Panc1 (cell line): ENCODE results near the gene EPB41L4B.

Experiments
- POLR2AphosphoS5 ChIP-seq: IDR thresholded peaks from 2 replicates; pipeline ENCODE4 v1.6.1; 2012; ENCODE audit warnings: mild to moderate bottlenecking, low read depth, low read length, moderate library complexity
- SIN3A ChIP-seq: IDR thresholded peaks from 2 replicates; pipeline ENCODE4 v1.6.1; 2012; ENCODE audit warnings: low read depth, mild to moderate bottlenecking, low read length, moderate library complexity, borderline replicate concordance; ENCODE audit not compliant: insufficient read depth
- TCF7L2 ChIP-seq: IDR thresholded peaks from 2 replicates; pipeline ENCODE4 v1.6.1; 2011; ENCODE audit warnings: mild to moderate bottlenecking, low read depth, low read length, inconsistent platforms
- TF ChIP-seq, protein P1 (sequence below): fragments of 450-650 bp; IDR thresholded peaks from 2 replicates; pipeline ENCODE4 v1.5.1; 2017; ENCODE audit warnings: mild to moderate bottlenecking
- TF ChIP-seq, protein P2 (sequence below), 2 experiments: IDR thresholded peaks; 2 replicates each; pipeline ENCODE4 v1.6.1; 2011 to 2012; ENCODE audit warnings: low read depth in 2 of 2, control low read depth in 1 of 2, low read length in 1 of 2, mild to moderate bottlenecking in 1 of 2, moderate library complexity in 1 of 2; ENCODE audit not compliant: insufficient read depth in 1 of 2

DNA sequence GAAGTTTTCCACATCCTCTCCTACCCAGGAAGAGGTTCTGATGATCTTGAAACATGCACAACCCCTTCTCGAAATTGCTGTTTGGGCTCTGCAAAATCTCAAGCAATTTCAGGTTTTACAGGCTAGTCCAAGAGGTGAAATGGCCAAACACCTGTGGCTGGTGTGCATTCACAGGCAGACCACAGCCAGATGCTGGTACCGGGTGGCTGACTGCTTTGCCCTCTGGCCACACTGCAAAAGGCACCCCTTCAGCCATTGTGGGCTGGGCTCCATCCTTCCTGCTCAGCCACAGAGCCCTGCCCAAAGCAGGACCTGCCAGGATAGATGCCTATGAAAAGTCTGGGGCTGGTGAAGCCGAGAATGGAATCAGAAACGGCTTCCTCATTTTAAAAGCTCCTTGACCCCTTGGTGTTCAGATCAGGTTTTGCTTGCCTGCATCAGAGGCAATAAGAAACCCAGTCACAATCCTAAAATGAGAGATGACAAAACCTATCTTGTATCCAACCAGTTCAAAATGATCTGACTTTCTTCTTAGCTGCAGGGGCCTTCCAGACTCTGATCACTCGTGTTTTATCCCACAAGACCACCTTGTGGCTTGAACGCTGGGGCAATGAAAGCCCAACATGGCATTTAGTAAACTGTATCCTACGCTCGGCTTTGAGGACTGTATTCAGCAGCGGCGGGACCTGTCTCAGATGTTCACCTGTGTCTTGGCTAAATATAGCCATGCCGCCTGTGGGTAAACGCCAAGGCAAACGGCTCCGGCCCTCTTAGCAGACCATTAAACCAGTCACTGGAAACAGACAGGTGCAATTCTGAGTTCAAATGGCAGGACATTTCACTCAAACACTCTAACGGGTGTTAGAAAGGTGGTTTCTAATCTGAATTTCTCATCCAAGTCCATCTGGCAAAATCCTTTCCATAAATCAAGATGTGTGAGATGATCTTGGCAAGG, 49.6 kb downstream of the EPB41L4B start:
- TF ChIP-seq, protein P1, sequence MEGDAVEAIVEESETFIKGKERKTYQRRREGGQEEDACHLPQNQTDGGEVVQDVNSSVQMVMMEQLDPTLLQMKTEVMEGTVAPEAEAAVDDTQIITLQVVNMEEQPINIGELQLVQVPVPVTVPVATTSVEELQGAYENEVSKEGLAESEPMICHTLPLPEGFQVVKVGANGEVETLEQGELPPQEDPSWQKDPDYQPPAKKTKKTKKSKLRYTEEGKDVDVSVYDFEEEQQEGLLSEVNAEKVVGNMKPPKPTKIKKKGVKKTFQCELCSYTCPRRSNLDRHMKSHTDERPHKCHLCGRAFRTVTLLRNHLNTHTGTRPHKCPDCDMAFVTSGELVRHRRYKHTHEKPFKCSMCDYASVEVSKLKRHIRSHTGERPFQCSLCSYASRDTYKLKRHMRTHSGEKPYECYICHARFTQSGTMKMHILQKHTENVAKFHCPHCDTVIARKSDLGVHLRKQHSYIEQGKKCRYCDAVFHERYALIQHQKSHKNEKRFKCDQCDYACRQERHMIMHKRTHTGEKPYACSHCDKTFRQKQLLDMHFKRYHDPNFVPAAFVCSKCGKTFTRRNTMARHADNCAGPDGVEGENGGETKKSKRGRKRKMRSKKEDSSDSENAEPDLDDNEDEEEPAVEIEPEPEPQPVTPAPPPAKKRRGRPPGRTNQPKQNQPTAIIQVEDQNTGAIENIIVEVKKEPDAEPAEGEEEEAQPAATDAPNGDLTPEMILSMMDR = no peak
- TF ChIP-seq POLR2AphosphoS5 (no peak), SIN3A (no peak), TCF7L2 (no peak)
- TF ChIP-seq, protein P2, sequence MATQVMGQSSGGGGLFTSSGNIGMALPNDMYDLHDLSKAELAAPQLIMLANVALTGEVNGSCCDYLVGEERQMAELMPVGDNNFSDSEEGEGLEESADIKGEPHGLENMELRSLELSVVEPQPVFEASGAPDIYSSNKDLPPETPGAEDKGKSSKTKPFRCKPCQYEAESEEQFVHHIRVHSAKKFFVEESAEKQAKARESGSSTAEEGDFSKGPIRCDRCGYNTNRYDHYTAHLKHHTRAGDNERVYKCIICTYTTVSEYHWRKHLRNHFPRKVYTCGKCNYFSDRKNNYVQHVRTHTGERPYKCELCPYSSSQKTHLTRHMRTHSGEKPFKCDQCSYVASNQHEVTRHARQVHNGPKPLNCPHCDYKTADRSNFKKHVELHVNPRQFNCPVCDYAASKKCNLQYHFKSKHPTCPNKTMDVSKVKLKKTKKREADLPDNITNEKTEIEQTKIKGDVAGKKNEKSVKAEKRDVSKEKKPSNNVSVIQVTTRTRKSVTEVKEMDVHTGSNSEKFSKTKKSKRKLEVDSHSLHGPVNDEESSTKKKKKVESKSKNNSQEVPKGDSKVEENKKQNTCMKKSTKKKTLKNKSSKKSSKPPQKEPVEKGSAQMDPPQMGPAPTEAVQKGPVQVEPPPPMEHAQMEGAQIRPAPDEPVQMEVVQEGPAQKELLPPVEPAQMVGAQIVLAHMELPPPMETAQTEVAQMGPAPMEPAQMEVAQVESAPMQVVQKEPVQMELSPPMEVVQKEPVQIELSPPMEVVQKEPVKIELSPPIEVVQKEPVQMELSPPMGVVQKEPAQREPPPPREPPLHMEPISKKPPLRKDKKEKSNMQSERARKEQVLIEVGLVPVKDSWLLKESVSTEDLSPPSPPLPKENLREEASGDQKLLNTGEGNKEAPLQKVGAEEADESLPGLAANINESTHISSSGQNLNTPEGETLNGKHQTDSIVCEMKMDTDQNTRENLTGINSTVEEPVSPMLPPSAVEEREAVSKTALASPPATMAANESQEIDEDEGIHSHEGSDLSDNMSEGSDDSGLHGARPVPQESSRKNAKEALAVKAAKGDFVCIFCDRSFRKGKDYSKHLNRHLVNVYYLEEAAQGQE (IDR thresholded peaks at IDR 0.05; ENCODE audit: insufficient read depth in 1 of 2, low read depth in 2 of 2, low read length in 1 of 2) = no peak
